Activated CD8-positive, alpha-beta T cell treated with anti-CD3 and anti-CD28 coated beads for 36 hours (primary cell): ENCODE data around the gene RNF150. TPM values are rescaled to one million over a fixed set of nuclear protein-coding genes. Genes with fewer than 3 reads are reported as not detected.

Experiments
- ATAC-seq: fragments of 200-7000 bp; cut with Tn5 transposase; one replicate; pipeline ENCODE4 v1.10.0; 2021; ENCODE audit warnings: mild to moderate bottlenecking, moderate library complexity
- CTCF ChIA-PET: fragments of 350-600 bp; sonication (Branson Sonifier 250); formaldehyde crosslinking; loops from one replicate; lab custom pipeline; 2021; ENCODE audit warnings: antibody characterized with exemption; lab: Charles Lee
- POLR2A ChIA-PET: fragments of 350-600 bp; sonication (Branson Sonifier 250); formaldehyde crosslinking; loops from one replicate; lab custom pipeline; 2021; ENCODE audit warnings: antibody characterized with exemption; lab: Charles Lee
- DNase-seq: peaks from one replicate; pipeline ENCODE4 v3.0.0-alpha.2; 2020
- H3K27ac Mint-ChIP-seq: one replicate; pipeline ENCODE4 v1.8.0; 2021; ENCODE audit warnings: mild to moderate bottlenecking, mixed read lengths
- H3K27me3 Mint-ChIP-seq: one replicate; pipeline ENCODE4 v1.8.0; 2021; ENCODE audit warnings: mixed read lengths
- H3K36me3 Mint-ChIP-seq: one replicate; pipeline ENCODE4 v1.8.0; 2021; ENCODE audit warnings: low read depth, mixed read lengths
- H3K4me1 Mint-ChIP-seq: one replicate; pipeline ENCODE4 v1.8.0; 2021; ENCODE audit warnings: low read depth, mixed read lengths
- H3K4me3 Mint-ChIP-seq: one replicate; pipeline ENCODE4 v1.8.0; 2021; ENCODE audit warnings: mild to moderate bottlenecking, moderate library complexity, mixed read lengths
- H3K9me3 Mint-ChIP-seq: one replicate; pipeline ENCODE4 v1.8.0; 2021; ENCODE audit warnings: mixed read lengths
- intact Hi-C: fragments of 100-400 bp; cut with micrococcal nuclease; formaldehyde crosslinking; loops from one replicate; pipeline ENCODE4 v1.10.0; 2022
- total RNA-seq, 2 experiments: library from RNA; stranded (reverse); gene quantifications; one replicate each; pipeline ENCODE4 v1.2.3, GENCODE V29; 2021
- TF ChIP-seq, protein P1 (sequence below): fragments of 200-600 bp; IDR thresholded peaks from one replicate; pipeline ENCODE4 v1.8.0; 2022; ENCODE audit warnings: antibody characterized with exemption, mild to moderate bottlenecking

RNF150 gene
- total RNA-seq, 2 experiments from 2014 or later: 0.09 to 0.43 TPM

- Mint-ChIP-seq H3K4me1 (no peaks in the 10 kb centered on the region), H3K9me3 (no peaks in the 10 kb centered on the region), H3K4me3 (no peak overlapping the region), H3K27ac (no peak overlapping the region), H3K27me3 (peaks cover 10% of the 10 kb centered on the region), H3K36me3 (no peaks in the 10 kb centered on the region)
- TF ChIP-seq, protein P1, sequence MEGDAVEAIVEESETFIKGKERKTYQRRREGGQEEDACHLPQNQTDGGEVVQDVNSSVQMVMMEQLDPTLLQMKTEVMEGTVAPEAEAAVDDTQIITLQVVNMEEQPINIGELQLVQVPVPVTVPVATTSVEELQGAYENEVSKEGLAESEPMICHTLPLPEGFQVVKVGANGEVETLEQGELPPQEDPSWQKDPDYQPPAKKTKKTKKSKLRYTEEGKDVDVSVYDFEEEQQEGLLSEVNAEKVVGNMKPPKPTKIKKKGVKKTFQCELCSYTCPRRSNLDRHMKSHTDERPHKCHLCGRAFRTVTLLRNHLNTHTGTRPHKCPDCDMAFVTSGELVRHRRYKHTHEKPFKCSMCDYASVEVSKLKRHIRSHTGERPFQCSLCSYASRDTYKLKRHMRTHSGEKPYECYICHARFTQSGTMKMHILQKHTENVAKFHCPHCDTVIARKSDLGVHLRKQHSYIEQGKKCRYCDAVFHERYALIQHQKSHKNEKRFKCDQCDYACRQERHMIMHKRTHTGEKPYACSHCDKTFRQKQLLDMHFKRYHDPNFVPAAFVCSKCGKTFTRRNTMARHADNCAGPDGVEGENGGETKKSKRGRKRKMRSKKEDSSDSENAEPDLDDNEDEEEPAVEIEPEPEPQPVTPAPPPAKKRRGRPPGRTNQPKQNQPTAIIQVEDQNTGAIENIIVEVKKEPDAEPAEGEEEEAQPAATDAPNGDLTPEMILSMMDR: no peak
- ATAC-seq: no peak
- intact Hi-C loops: no loop called here
- DNase-seq: no peak
- POLR2A ChIA-PET: no interaction called here
- CTCF ChIA-PET: interaction anchor here (1.0 to 1.7 kb wide), 2 partner anchors 18 to 268 kb away, joined by 4 to 5 read pairs; partner anchors contain the start of gene RNF150
These were observed 267.7 kb downstream of the RNF150 start for GRCh38 chr4:140865253-140866217.

- ChIA-PET POLR2A (no interaction called here), CTCF (interaction anchor here (1.2 to 2.0 kb wide), 2 partner anchors 21 to 270 kb away, joined by 4 to 8 read pairs; partner anchors contain the start of gene RNF150)
- Mint-ChIP-seq H3K9me3 (no peaks in the 10 kb centered on the region), H3K27me3 (peaks cover 11% of the 10 kb centered on the region), H3K36me3 (no peaks in the 10 kb centered on the region), H3K27ac (no peak overlapping the region), H3K4me3 (no peak overlapping the region), H3K4me1 (no peaks in the 10 kb centered on the region)
- TF ChIP-seq, protein P1: no peak
- ATAC-seq (no peak), DNase-seq (no peak)
- intact Hi-C loops: no loop called here
These were observed 270.1 kb downstream of the RNF150 start for GRCh38 chr4:140863197-140863596.

DNA sequence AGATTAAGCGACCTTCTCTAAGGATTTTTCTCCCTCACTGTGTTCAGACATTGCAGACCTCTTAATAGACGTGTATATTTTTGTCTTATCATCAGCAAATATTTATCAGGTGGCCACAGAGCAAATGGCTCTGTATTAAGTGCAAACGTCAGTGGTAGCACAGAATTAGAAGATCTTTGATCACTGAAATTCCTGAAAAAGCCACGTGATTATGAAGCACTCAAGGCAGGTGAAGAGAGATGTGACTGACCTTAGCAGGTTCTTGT is 271.2 kb downstream of the RNF150 start:
- Mint-ChIP-seq H3K4me1 (no peaks in the 10 kb centered on the region), H3K9me3 (no peaks in the 10 kb centered on the region), H3K27me3 (peaks cover 11% of the 10 kb centered on the region), H3K27ac (no peak overlapping the region), H3K4me3 (no peak overlapping the region), H3K36me3 (no peaks in the 10 kb centered on the region)
- CTCF ChIA-PET: interaction anchor here (0.6 to 2.0 kb wide), 3 partner anchors 22 to 271 kb away, joined by 3 to 8 read pairs (median 4); partner anchors contain the start of gene RNF150
- ATAC-seq (no peak), DNase-seq (no peak)
- POLR2A ChIA-PET: no interaction called here
- TF ChIP-seq, protein P1: no peak
- intact Hi-C loops: no loop called here

DNA sequence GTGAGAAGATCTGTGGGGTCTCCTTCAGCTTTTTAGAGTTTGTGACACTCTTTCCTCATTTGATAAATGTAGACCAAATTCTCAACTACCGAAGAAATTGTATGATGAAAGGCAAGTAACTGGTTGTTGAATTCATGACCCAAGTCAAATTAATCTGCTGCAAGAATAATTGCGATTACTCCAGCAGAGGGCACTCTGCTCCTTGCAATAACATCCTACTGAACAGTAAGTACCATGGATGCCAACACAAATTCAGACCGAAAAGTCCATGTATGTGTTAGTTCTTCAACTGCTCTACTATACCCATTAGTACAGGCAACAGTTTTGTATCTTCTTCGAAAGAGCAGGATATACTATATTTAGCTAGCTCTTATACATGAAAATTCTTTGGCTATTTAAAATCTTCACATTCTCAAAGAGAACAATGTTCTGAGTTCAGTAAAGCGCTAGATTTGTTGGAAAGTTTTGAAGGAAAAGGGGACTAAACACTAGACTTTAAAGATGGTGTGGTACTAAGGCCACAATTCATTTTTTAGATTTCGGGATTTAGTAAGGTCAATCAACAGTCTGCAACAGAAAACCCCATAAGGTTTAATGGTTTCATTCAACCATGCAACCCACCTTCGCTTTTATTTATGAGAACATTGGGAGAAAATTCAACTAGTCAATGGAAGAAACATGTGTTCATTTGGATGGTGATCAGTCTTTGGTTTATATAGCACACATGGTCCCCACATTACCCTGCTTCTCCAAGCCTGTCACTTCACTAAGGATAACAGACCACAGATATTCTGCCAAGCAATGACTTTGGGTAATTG is 271.7 kb downstream of the RNF150 start:
- intact Hi-C loops: loop anchor here (1.0 kb wide), 1 partner anchor 272 kb away; the partner anchor contains the start of gene RNF150
- no peak overlapping the region for H3K4me3 Mint-ChIP-seq
- peaks cover 11% of the 10 kb centered on the region for H3K27me3 Mint-ChIP-seq
- no peaks in the 10 kb centered on the region for H3K4me1 Mint-ChIP-seq
- ATAC-seq: no peak
- H3K9me3 Mint-ChIP-seq: no peaks in the 10 kb centered on the region
- no peak overlapping the region for H3K27ac Mint-ChIP-seq
- CTCF ChIA-PET: interaction anchor here (0.6 to 2.0 kb wide), 4 partner anchors 22 to 272 kb away, joined by 3 to 8 read pairs (median 4); partner anchors contain the start of gene RNF150
- peak; percentile 78 for DNase-seq
- POLR2A ChIA-PET: no interaction called here
- TF ChIP-seq, protein P1: peak; percentile 76
- H3K36me3 Mint-ChIP-seq: no peaks in the 10 kb centered on the region
